H9 (cell line): ENCODE measurements around the gene GARRE1. TPM values are rescaled to one million over a fixed set of nuclear protein-coding genes. Genes with fewer than 3 reads are reported as not detected.
A peak's percentile ranks its signal among the peaks of the same experiment; 100 is the strongest.

Source experiments
- DNase-seq: peaks from one replicate; pipeline ENCODE4 v3.0.0-alpha.2; 2017
- H2AFZ ChIP-seq: one replicate; pipeline ENCODE4 v1.6.1; 2013; ENCODE audit warnings: mild to moderate bottlenecking, low read length, control low read depth, moderate library complexity
- H2AK5ac ChIP-seq: 2 replicates; pipeline ENCODE4 v1.6.1; 2013; ENCODE audit warnings: low read length, control low read depth, mixed read lengths; ENCODE audit not compliant: insufficient read length
- H2BK120ac ChIP-seq: one replicate; pipeline ENCODE4 v1.6.1; 2013; ENCODE audit warnings: low read depth, mild to moderate bottlenecking, low read length, control low read depth, inconsistent platforms; ENCODE audit not compliant: poor library complexity, severe bottlenecking
- H2BK12ac ChIP-seq: 2 replicates; pipeline ENCODE4 v1.6.1; 2013; ENCODE audit warnings: low read length, control low read depth, mixed read lengths, low read depth; ENCODE audit not compliant: insufficient read length
- H2BK15ac ChIP-seq: 2 replicates; pipeline ENCODE4 v1.6.1; 2013; ENCODE audit warnings: low read depth, low read length, control low read depth
- H2BK20ac ChIP-seq: one replicate; pipeline ENCODE4 v1.6.1; 2013; ENCODE audit warnings: low read depth, mild to moderate bottlenecking, low read length, control low read depth, inconsistent platforms; ENCODE audit not compliant: poor library complexity, severe bottlenecking
- H2BK5ac ChIP-seq: 2 replicates; pipeline ENCODE4 v1.6.1; 2013; ENCODE audit warnings: low read length, control low read depth, mixed read lengths; ENCODE audit not compliant: insufficient read length
- H3K14ac ChIP-seq: 2 replicates; pipeline ENCODE4 v1.6.1; 2013; ENCODE audit warnings: low read length, control low read depth; ENCODE audit not compliant: insufficient read depth
- H3K18ac ChIP-seq: 2 replicates; pipeline ENCODE4 v1.6.1; 2013; ENCODE audit warnings: low read depth, mild to moderate bottlenecking, mixed read lengths, low read length, control low read depth; ENCODE audit not compliant: insufficient read length
- H3K23ac ChIP-seq: 2 replicates; pipeline ENCODE4 v1.6.1; 2013; ENCODE audit warnings: low read length, control low read depth, mixed read lengths, low read depth; ENCODE audit not compliant: insufficient read length
- H3K23me2 ChIP-seq: 2 replicates; pipeline ENCODE4 v1.6.1; 2013; ENCODE audit warnings: low read depth, mild to moderate bottlenecking, mixed read lengths, low read length, control low read depth; ENCODE audit not compliant: insufficient read length, poor library complexity, severe bottlenecking
- H3K27ac ChIP-seq: 2 replicates; pipeline ENCODE4 v1.5.1; 2013; ENCODE audit warnings: low read length, control low read depth, mixed read lengths, low read depth; ENCODE audit not compliant: insufficient read length
- H3K27me3 ChIP-seq: 2 replicates; pipeline ENCODE4 v1.6.1; 2013; ENCODE audit warnings: low read length, control low read depth, inconsistent platforms; ENCODE audit not compliant: insufficient read depth
- H3K4ac ChIP-seq: 2 replicates; pipeline ENCODE4 v1.6.1; 2013; ENCODE audit warnings: low read depth, mild to moderate bottlenecking, control low read depth, inconsistent platforms, low read length, moderate library complexity
- H3K4me1 ChIP-seq: 2 replicates; pipeline ENCODE4 v1.6.1; 2013; ENCODE audit warnings: low read length, control low read depth, inconsistent platforms; ENCODE audit not compliant: insufficient read depth
- H3K4me2 ChIP-seq: 2 replicates; pipeline ENCODE4 v1.6.1; 2013; ENCODE audit warnings: low read length, control low read depth, mixed read lengths; ENCODE audit not compliant: insufficient read length, insufficient read depth
- H3K56ac ChIP-seq: 2 replicates; pipeline ENCODE4 v1.6.1; 2013; ENCODE audit warnings: low read depth, mild to moderate bottlenecking, mixed read lengths, low read length, control low read depth; ENCODE audit not compliant: insufficient read length
- H3K79me1 ChIP-seq: 2 replicates; pipeline ENCODE4 v1.6.1; 2013; ENCODE audit warnings: low read depth, mild to moderate bottlenecking, moderate library complexity, low read length, control low read depth, inconsistent platforms; ENCODE audit not compliant: insufficient read depth, poor library complexity, severe bottlenecking
- H3K79me2 ChIP-seq: 2 replicates; pipeline ENCODE4 v1.6.1; 2013; ENCODE audit warnings: low read length, control low read depth, inconsistent platforms; ENCODE audit not compliant: insufficient read depth
- H3K9ac ChIP-seq: 2 replicates; pipeline ENCODE4 v1.6.1; 2013; ENCODE audit warnings: low read length, control low read depth, mixed read lengths; ENCODE audit not compliant: insufficient read length; ENCODE audit errors: extremely low read depth
- H3K9me3 ChIP-seq: one replicate; pipeline ENCODE4 v1.6.1; 2013; ENCODE audit warnings: low read depth, low read length, inconsistent platforms; ENCODE audit not compliant: control insufficient read depth
- H3T11ph ChIP-seq: one replicate; pipeline ENCODE4 v1.6.1; 2013; ENCODE audit warnings: mild to moderate bottlenecking, low read length, control low read depth, inconsistent platforms
- H4K20me1 ChIP-seq: one replicate; pipeline ENCODE4 v1.6.1; 2013; ENCODE audit not compliant: control insufficient read depth, insufficient read length, insufficient read depth
- H4K5ac ChIP-seq: 2 replicates; pipeline ENCODE4 v1.6.1; 2013; ENCODE audit warnings: low read depth, mild to moderate bottlenecking, mixed read lengths, low read length, control low read depth; ENCODE audit not compliant: insufficient read length
- H4K8ac ChIP-seq: replicated peaks from 2 replicates; pipeline ENCODE4 v1.6.1; 2013; ENCODE audit warnings: low read length, control low read depth, mixed read lengths, low read depth; ENCODE audit not compliant: insufficient read length
- H4K91ac ChIP-seq: 2 replicates; pipeline ENCODE4 v1.6.1; 2013; ENCODE audit warnings: low read depth, mild to moderate bottlenecking, moderate library complexity, mixed read lengths, low read length, control low read depth; ENCODE audit not compliant: insufficient read length
- H3K27ac Mint-ChIP-seq, 3 experiments: 2 replicates in 2 of 3; 3 replicates in 1 of 3; pipeline ENCODE4 v1.8.0; 2020 to 2021; ENCODE audit warnings: mixed read lengths in 3 of 3, mild to moderate bottlenecking in 1 of 3, moderate library complexity in 1 of 3
- H3K27me3 Mint-ChIP-seq: 2 replicates; pipeline ENCODE4 v1.8.0; 2021; ENCODE audit warnings: low read depth, mild to moderate bottlenecking, moderate library complexity, mixed read lengths
- H3K36me3 Mint-ChIP-seq, 3 experiments: 2 replicates in 2 of 3; 3 replicates in 1 of 3; pipeline ENCODE4 v1.8.0; 2020 to 2021; ENCODE audit warnings: low read depth in 3 of 3, mixed read lengths in 3 of 3; ENCODE audit not compliant: insufficient read depth in 1 of 3
- H3K4me1 Mint-ChIP-seq, 2 experiments: 2 replicates each; pipeline ENCODE4 v1.8.0; 2020; ENCODE audit warnings: mixed read lengths in 2 of 2
- H3K4me3 Mint-ChIP-seq, 2 experiments: 2 replicates in 1 of 2; 3 replicates in 1 of 2; pipeline ENCODE4 v1.8.0; 2020 to 2021; ENCODE audit warnings: mild to moderate bottlenecking in 2 of 2, mixed read lengths in 2 of 2, moderate library complexity in 1 of 2
- H3K9me3 Mint-ChIP-seq, 2 experiments: 2 replicates in 1 of 2; 3 replicates in 1 of 2; pipeline ENCODE4 v1.8.0; 2020; ENCODE audit warnings: mild to moderate bottlenecking in 2 of 2, mixed read lengths in 2 of 2, moderate library complexity in 1 of 2
- CTCF ChIP-seq: fragments of 200-600 bp; sonication (generic); conservative IDR thresholded peaks from 3 replicates; pipeline ENCODE4 v1.8.0; 2021; ENCODE audit warnings: antibody characterized with exemption, mild to moderate bottlenecking
- WGBS: extraction: QIAGEN DNeasy Blood & Tissue Kit; methylation state at CpG from one replicate; pipeline ENCODE4 v1.1.7; 2013; ENCODE audit warnings: missing lambda C conversion rate, low lambda C conversion rate, mixed read lengths; ENCODE audit not compliant: insufficient read length; ENCODE audit errors: extremely low coverage; 5-methylcytosine and 5-hydroxymethylcytosine counted together
- total RNA-seq: library from RNA; stranded (reverse); gene quantifications from 2 replicates; pipeline ENCODE4 v1.2.1, GENCODE V29; 2021

Gene GARRE1
- total RNA-seq, 1 experiment from 2014 or later: 24.1 TPM

DNA sequence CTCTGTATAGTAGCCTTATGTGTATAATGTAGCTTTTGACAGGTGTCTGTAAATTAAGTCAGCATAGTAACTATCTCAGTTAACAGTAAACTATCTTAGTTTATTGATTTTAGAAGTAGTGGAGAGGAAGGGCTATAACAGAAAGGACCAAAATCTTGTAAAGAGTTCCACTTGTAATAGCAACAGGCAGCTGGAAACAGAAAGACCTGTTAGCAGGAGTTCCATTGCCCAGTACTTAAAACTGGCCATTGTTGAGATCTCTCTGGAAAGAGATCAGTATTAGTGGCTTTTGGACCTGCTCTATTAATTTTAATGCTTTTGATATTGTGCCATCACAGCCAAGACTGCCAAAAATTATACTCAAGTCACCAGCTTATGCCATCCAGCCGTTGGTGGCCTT is 32.0 kb upstream of the GARRE1 start:
- no peak overlapping the region for H4K91ac ChIP-seq
- H3K79me1 ChIP-seq: no peaks in the 10 kb centered on the region
- Mint-ChIP-seq H3K4me1 (peaks cover 30 to 32% of the 10 kb centered on the region in 2 experiments), H3K9me3 (no peaks in the 10 kb centered on the region), H3K27me3 (no peaks in the 10 kb centered on the region), H3K27ac (peak overlapping the region in 1 of 3 experiments; percentile 93; a peak in 1 of 7 replicates), H3K36me3 (peaks cover 52 to 89% (median 84%) of the 10 kb centered on the region in 3 experiments), H3K4me3 (no peak overlapping the region)
- no peak overlapping the region for H2BK5ac ChIP-seq
- TF ChIP-seq CTCF: no peak
- no peaks in the 10 kb centered on the region for H3K23me2 ChIP-seq
- no peaks in the 10 kb centered on the region for H3K79me2 ChIP-seq
- no peak overlapping the region for H2BK15ac ChIP-seq
- no peak overlapping the region for H2BK12ac ChIP-seq
- H4K20me1 ChIP-seq: peaks cover 4% of the 10 kb centered on the region
- no peak overlapping the region for H3K9ac ChIP-seq
- H4K5ac ChIP-seq: no peak overlapping the region
- no peak overlapping the region for H3K18ac ChIP-seq
- no peak overlapping the region for H2BK20ac ChIP-seq
- H2AK5ac ChIP-seq: no peak overlapping the region
- DNase-seq: no peak
- H3T11ph ChIP-seq: no peak overlapping the region
- peaks cover 7% of the 10 kb centered on the region; the same call in 1 of the 2 replicates for H3K4me1 ChIP-seq
- H3K27ac ChIP-seq: no peak overlapping the region
- no peak overlapping the region for H3K4me2 ChIP-seq
- no peak overlapping the region for H3K4ac ChIP-seq
- no peak overlapping the region for H2AFZ ChIP-seq
- WGBS: no CpG with 5 or more reads among the region's 1 CpG
- H3K14ac ChIP-seq: no peak overlapping the region
- no peak overlapping the region for H2BK120ac ChIP-seq
- H3K56ac ChIP-seq: no peak overlapping the region
- no peak overlapping the region for H4K8ac ChIP-seq
- no peaks in the 10 kb centered on the region for H3K27me3 ChIP-seq
- H3K23ac ChIP-seq: no peak overlapping the region
- H3K9me3 ChIP-seq: no peaks in the 10 kb centered on the region
